HepG2 (cell line): Measurements from ENCODE around the gene ECE2. TPM values are rescaled to one million over a fixed set of nuclear protein-coding genes. Genes with fewer than 3 reads are reported as not detected.

Experiments
- ATAC-seq: fragments of 200-7000 bp; cut with Tn5 transposase; 3 replicates; pipeline ENCODE4 v1.9.1; 2020; ENCODE audit warnings: mild to moderate bottlenecking, moderate library complexity
- BruUV-seq: library from RNA; stranded (reverse); fragments of 400-500 nt; replicated peaks from 2 replicates; lab custom pipeline; 2021; lab: Mats Ljungman, UMichigan
- CTCF ChIA-PET: fragments of 300-600 bp; formaldehyde crosslinking; extraction: SDS; loops from one replicate; lab custom pipeline; 2021; ENCODE audit warnings: low total read pairs, inconsistent platforms, low intra/inter-chr PET ratio; lab: Yijun Ruan, JAX
- POLR2A ChIA-PET: fragments of 350-600 bp; sonication (Branson Sonifier 250); formaldehyde crosslinking; loops from one replicate; lab custom pipeline; 2020; ENCODE audit warnings: antibody characterized with exemption, inconsistent platforms; lab: Yijun Ruan, JAX
- DNase-seq: peaks from one replicate; pipeline ENCODE4 v3.0.0-alpha.2; 2015; ENCODE audit warnings: low spot score
- FAIRE-seq: peaks from 3 replicates; lab custom pipeline; 2011; peaks lifted over from hg19 to GRCh38; lab: Jason Lieb, UNC
- H2AFZ ChIP-seq: one replicate; pipeline ENCODE4 v1.6.1; 2011; ENCODE audit warnings: low read length, inconsistent platforms
- H3K27ac ChIP-seq: fragments of 300-600 bp; 3 replicates; pipeline ENCODE4 v1.8.0; 2011; ENCODE audit warnings: mixed run types, mild to moderate bottlenecking, mixed read lengths, low read length, inconsistent platforms; ENCODE audit not compliant: insufficient read depth; ENCODE audit errors: extremely low read length
- H3K27me3 ChIP-seq, 2 experiments: fragments of 200-600 bp in 1 of 2; 2 replicates in 1 of 2; 3 replicates in 1 of 2; pipeline versions ENCODE4 v1.6.0 to v1.8.0; 2011; ENCODE audit warnings: low read length in 2 of 2, mild to moderate bottlenecking in 2 of 2, moderate library complexity in 2 of 2, inconsistent platforms in 1 of 2; ENCODE audit not compliant: insufficient read depth in 2 of 2, control insufficient read depth in 1 of 2
- H3K36me3 ChIP-seq, 2 experiments: fragments of 200-600 bp in 1 of 2; replicated peaks in 1 of 2; 2 replicates in 1 of 2; 3 replicates in 1 of 2; pipeline versions ENCODE4 v1.5.1 to v1.8.0; 2011; ENCODE audit warnings: low read length in 2 of 2, inconsistent platforms in 1 of 2; ENCODE audit not compliant: insufficient read depth in 2 of 2, control insufficient read depth in 1 of 2
- H3K4me1 ChIP-seq: 2 replicates; pipeline ENCODE4 v1.5.1; 2012; ENCODE audit warnings: low read length, inconsistent platforms; ENCODE audit not compliant: insufficient read depth
- H3K4me2 ChIP-seq: 2 replicates; pipeline ENCODE4 v1.6.0; 2011; ENCODE audit warnings: low read depth, low read length, inconsistent platforms
- H3K4me3 ChIP-seq, 3 experiments: fragments of 200-600 bp in 1 of 3; sonication (generic), shearing (Covaris generic) in 1 of 3; replicated peaks in 1 of 3; 2 replicates each; pipeline ENCODE4 v1.5.1; 2011 to 2016; ENCODE audit warnings: low read length in 3 of 3, inconsistent platforms in 2 of 3, low read depth in 2 of 3, mild to moderate bottlenecking in 2 of 3, control low read depth in 1 of 3, mixed read lengths in 1 of 3; ENCODE audit not compliant: insufficient read depth in 1 of 3
- H3K79me2 ChIP-seq: one replicate; pipeline ENCODE4 v1.6.1; 2011; ENCODE audit warnings: low read length, inconsistent platforms; ENCODE audit not compliant: insufficient read depth
- H3K9ac ChIP-seq: 2 replicates; pipeline ENCODE4 v1.6.0; 2011; ENCODE audit warnings: mild to moderate bottlenecking, low read depth, low read length, inconsistent platforms; ENCODE audit not compliant: insufficient read depth
- H3K9me3 ChIP-seq: 2 replicates; pipeline ENCODE4 v1.5.1; 2012; ENCODE audit warnings: mild to moderate bottlenecking, low read length
- H4K20me1 ChIP-seq: 2 replicates; pipeline ENCODE4 v1.6.0; 2011; ENCODE audit warnings: inconsistent platforms, mild to moderate bottlenecking, low read length, moderate library complexity; ENCODE audit not compliant: insufficient read depth
- FOXJ3 ChIP-seq: sonication (generic); formaldehyde crosslinking; IDR thresholded peaks from 2 replicates; pipeline ENCODE4 v1.4.0; 2020; ENCODE audit warnings: missing genetic modification reagents, mild to moderate bottlenecking, borderline replicate concordance
- FUBP1 ChIP-seq: sonication (generic); formaldehyde crosslinking; IDR thresholded peaks from 2 replicates; pipeline ENCODE4 v1.5.1; 2020; ENCODE audit warnings: missing genetic modification reagents, mild to moderate bottlenecking, borderline replicate concordance
- IRX3 ChIP-seq: sonication (generic); formaldehyde crosslinking; IDR thresholded peaks from 2 replicates; pipeline ENCODE4 v1.8.1; 2023; ENCODE audit warnings: mild to moderate bottlenecking, low read depth, missing genetic modification reagents, borderline replicate concordance
- KLF12 ChIP-seq: sonication (generic); formaldehyde crosslinking; IDR thresholded peaks from 2 replicates; pipeline ENCODE4 v1.4.0; 2020; ENCODE audit warnings: missing genetic modification reagents, borderline replicate concordance
- MAX ChIP-seq: IDR thresholded peaks from 2 replicates; pipeline ENCODE4 v1.6.1; 2012; ENCODE audit warnings: inconsistent platforms
- MXD4 ChIP-seq: IDR thresholded peaks from 2 replicates; pipeline ENCODE4 v1.6.1; 2016; ENCODE audit warnings: mild to moderate bottlenecking, missing biosample characterization, missing genetic modification reagents
- SAP130 ChIP-seq: IDR thresholded peaks from 2 replicates; pipeline ENCODE4 v1.6.1; 2016; ENCODE audit warnings: low read depth
- SIX4 ChIP-seq: sonication (generic); formaldehyde crosslinking; IDR thresholded peaks from 2 replicates; pipeline ENCODE4 v1.4.0; 2020; ENCODE audit warnings: missing genetic modification reagents
- TBX2 ChIP-seq: sonication (generic); formaldehyde crosslinking; IDR thresholded peaks from 2 replicates; pipeline ENCODE4 v1.5.0; 2020; ENCODE audit warnings: missing genetic modification reagents, mild to moderate bottlenecking, borderline replicate concordance
- ZBTB14 ChIP-seq: sonication (generic); formaldehyde crosslinking; IDR thresholded peaks from 2 replicates; pipeline ENCODE4 v1.4.0; 2020; ENCODE audit warnings: missing genetic modification reagents
- ZBTB46 ChIP-seq: sonication (generic); formaldehyde crosslinking; IDR thresholded peaks from 2 replicates; pipeline ENCODE4 v1.4.0; 2020; ENCODE audit warnings: mild to moderate bottlenecking, missing genetic modification reagents, borderline replicate concordance
- ZNF337 ChIP-seq: sonication (generic); formaldehyde crosslinking; IDR thresholded peaks from 2 replicates; pipeline ENCODE4 v1.5.1; 2020; ENCODE audit warnings: missing genetic modification reagents, low read depth, mild to moderate bottlenecking, borderline replicate concordance
- ZNF441 ChIP-seq: sonication (generic); formaldehyde crosslinking; IDR thresholded peaks from 2 replicates; pipeline ENCODE4 v1.7.0; 2021; ENCODE audit warnings: missing genetic modification reagents, borderline replicate concordance
- WGBS: methylation state at CpG from one replicate; pipeline ENCODE4 v1.1.6; 2017; ENCODE audit warnings: low lambda C conversion rate; 5-methylcytosine and 5-hydroxymethylcytosine counted together
- in situ Hi-C: cut with HindIII; loops from 2 replicates; pipeline ENCODE4 v1.10.0; 2017; ENCODE audit warnings: low pct_unique_long_range_greater_than_20kb; ENCODE audit not compliant: extremely low pct_ligation_motif_present
- intact Hi-C: fragments of 100-400 bp; cut with micrococcal nuclease; formaldehyde crosslinking; loops from one replicate; pipeline ENCODE4 v1.10.0; 2022; ENCODE audit not compliant: unreplicated experiment
- polyA plus RNA-seq, 8 experiments: library from polyadenylated mRNA; depleted of rRNA in 3 of 8; stranded (reverse) in 7 of 8; unstranded in 1 of 8; fragments of >200 nt; fragmentation: Illumina TruSeq in 4 of 8; extraction: Trizol in 4 of 8; gene quantifications; 2 replicates each; pipeline versions ENCODE4 v1.2.1 to v1.2.3, GENCODE V29; 2011 to 2016; ENCODE audit warnings: low read depth in 4 of 8, missing spikeins in 1 of 8, mixed read lengths in 1 of 8; ENCODE audit not compliant: insufficient read depth in 1 of 8
- total RNA-seq, 5 experiments: library from RNA; depleted of rRNA; stranded (reverse); fragments of >200 nt; fragmentation: Illumina TruSeq; extraction: Trizol; gene quantifications; 2 replicates each; pipeline ENCODE4 v1.2.3, GENCODE V29; 2016; ENCODE audit warnings: low read depth in 1 of 5
- TF ChIP-seq, protein P1 (sequence below): sonication (generic); formaldehyde crosslinking; IDR thresholded peaks from 2 replicates; pipeline ENCODE4 v1.4.0; 2020; ENCODE audit warnings: missing genetic modification reagents
- TF ChIP-seq, protein P2 (sequence below), 2 experiments: fragments of 450-650 bp in 1 of 2; sonication (generic) in 1 of 2; formaldehyde crosslinking; IDR thresholded peaks; 2 replicates each; pipeline versions ENCODE4 v1.5.0 to v1.8.0; 2020 to 2022; ENCODE audit warnings: mild to moderate bottlenecking in 1 of 2, missing genetic modification reagents in 1 of 2

The ECE2 gene
- total and polyA plus RNA-seq, 2 of the 13 experiments (the other 11 are each of a cell fraction or from before 2014, with no cell fraction given) = not detected

DNA sequence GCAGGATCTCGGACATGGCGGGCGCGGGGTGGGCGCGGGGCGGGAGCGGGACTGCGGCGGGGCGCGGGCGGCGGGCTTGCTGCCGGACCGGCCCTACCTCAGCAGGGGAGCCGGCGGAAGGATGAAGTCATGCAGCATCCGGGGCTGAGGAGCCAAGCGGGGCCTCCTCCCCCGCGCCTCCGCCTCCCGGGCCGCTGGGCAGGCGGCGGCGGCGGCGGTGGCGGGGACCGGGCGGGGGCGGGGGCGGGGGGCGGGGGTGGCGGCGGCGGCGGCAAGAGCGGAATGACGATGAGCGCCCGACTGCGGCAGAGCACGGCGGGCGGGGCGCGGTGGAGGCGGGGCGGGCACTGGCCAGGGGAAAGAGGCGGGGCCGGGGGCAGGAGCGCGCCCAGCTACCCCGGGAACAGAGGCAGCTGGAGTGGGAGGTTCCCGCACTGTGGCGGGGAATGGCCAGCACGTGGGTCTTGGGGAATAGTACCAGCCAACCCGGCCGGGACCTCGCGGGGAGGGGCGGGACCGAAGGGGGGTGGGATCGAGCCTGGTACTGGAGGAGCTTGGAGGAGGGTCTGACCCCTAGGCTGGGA, 14.5 kb upstream of the ECE2 start, which contains the start of gene CAMK2N2:
TSS of gene CAMK2N2 (minus strand) at position 284 of the 584 bp plus-strand sequence. CDS start at position 16, 268 bp downstream.
- peak; percentile 41 for DNase-seq
- TF ChIP-seq, protein P1, sequence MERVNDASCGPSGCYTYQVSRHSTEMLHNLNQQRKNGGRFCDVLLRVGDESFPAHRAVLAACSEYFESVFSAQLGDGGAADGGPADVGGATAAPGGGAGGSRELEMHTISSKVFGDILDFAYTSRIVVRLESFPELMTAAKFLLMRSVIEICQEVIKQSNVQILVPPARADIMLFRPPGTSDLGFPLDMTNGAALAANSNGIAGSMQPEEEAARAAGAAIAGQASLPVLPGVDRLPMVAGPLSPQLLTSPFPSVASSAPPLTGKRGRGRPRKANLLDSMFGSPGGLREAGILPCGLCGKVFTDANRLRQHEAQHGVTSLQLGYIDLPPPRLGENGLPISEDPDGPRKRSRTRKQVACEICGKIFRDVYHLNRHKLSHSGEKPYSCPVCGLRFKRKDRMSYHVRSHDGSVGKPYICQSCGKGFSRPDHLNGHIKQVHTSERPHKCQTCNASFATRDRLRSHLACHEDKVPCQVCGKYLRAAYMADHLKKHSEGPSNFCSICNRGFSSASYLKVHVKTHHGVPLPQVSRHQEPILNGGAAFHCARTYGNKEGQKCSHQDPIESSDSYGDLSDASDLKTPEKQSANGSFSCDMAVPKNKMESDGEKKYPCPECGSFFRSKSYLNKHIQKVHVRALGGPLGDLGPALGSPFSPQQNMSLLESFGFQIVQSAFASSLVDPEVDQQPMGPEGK (CRISPR knock-in tag) = peak; percentile 48
- TF ChIP-seq ZBTB46 (CRISPR knock-in tag) (no peak), SIX4 (CRISPR knock-in tag) (no peak), IRX3 (no peak), MAX (peak; percentile 44), ZBTB14 (CRISPR knock-in tag) (no peak), ZNF337 (no peak), KLF12 (CRISPR knock-in tag) (no peak), FOXJ3 (CRISPR knock-in tag) (no peak), TBX2 (CRISPR knock-in tag) (no peak), FUBP1 (CRISPR knock-in tag) (no peak), MXD4 (CRISPR knock-in tag) (no peak), ZNF441 (CRISPR knock-in tag) (no peak), SAP130 (peak; percentile 14; the same call in 1 of the 2 replicates)
- TF ChIP-seq, protein P2, sequence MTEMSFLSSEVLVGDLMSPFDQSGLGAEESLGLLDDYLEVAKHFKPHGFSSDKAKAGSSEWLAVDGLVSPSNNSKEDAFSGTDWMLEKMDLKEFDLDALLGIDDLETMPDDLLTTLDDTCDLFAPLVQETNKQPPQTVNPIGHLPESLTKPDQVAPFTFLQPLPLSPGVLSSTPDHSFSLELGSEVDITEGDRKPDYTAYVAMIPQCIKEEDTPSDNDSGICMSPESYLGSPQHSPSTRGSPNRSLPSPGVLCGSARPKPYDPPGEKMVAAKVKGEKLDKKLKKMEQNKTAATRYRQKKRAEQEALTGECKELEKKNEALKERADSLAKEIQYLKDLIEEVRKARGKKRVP (CRISPR knock-in tag; IDR thresholded peaks at IDR 0.05) = no peak

More for the DNA sequence above, 14.5 kb upstream of the ECE2 start, which contains the start of gene CAMK2N2:
- Histone ChIP-seq H3K36me3 (0 out of 5 replicates have a peak, but pooled peaks cover 0 to 1% of the 10 kb centered on the region in 2 experiments), H3K9me3 (no peaks in the 10 kb centered on the region), H2AFZ (no peak within 1 kb of the TSS), H3K27ac (no peak within 1 kb of the TSS), H4K20me1 (peaks cover 12% of the 10 kb centered on the region; the same call in 1 of the 2 replicates), H3K4me3 (peak within 1 kb of the TSS; percentile 61 to 73 (median 62)), H3K4me2 (peak within 1 kb of the TSS; percentile 92), H3K79me2 (no peaks in the 10 kb centered on the region), H3K9ac (no peak within 1 kb of the TSS), H3K4me1 (peaks cover 24% of the 10 kb centered on the region), H3K27me3 (peaks cover 3 to 27% of the 10 kb centered on the region in 2 experiments)
- intact Hi-C loops (loop anchor here (1.0 kb wide), 1 partner anchor 24 kb away; no protein-coding TSS in a partner anchor), in situ Hi-C loops (no loop called here)
- FAIRE-seq (no peak), ATAC-seq (peak; percentile 64)
- ChIA-PET CTCF (no interaction called here), POLR2A (interaction anchor here (1.5 kb wide), 1 partner anchor 12 kb away, joined by 4 read pairs; the partner anchor contains the start of gene EEF1AKMT4)
- no TSS peak for BruUV-seq
- WGBS = 2% methylated on average over 9 of the region's 67 CpGs
